SU-DHL-6 (cell line): ENCODE data around the gene MARCHF10.

Experiments used
- H2AFZ ChIP-seq: fragments of 200-600 bp; sonication (generic); 2 replicates; pipeline ENCODE4 v1.6.1; 2014; ENCODE audit warnings: low read depth, mild to moderate bottlenecking, moderate library complexity, mixed read lengths, antibody characterized with exemption, low read length; ENCODE audit not compliant: severe bottlenecking
- H3F3A ChIP-seq: fragments of 200-600 bp; shearing (Covaris generic); 2 replicates; pipeline ENCODE4 v1.6.0; 2016; ENCODE audit warnings: antibody characterized with exemption, mild to moderate bottlenecking; ENCODE audit not compliant: insufficient read depth
- H3K27ac ChIP-seq: fragments of 200-600 bp; sonication (generic); 2 replicates; pipeline ENCODE4 v1.5.1; 2016; ENCODE audit warnings: low read depth, mild to moderate bottlenecking, low read length, moderate library complexity, mixed read lengths
- H3K27me3 ChIP-seq: fragments of 200-600 bp; sonication (generic), shearing (Covaris generic); 2 replicates; pipeline ENCODE4 v1.6.0; 2014; ENCODE audit warnings: mild to moderate bottlenecking, low read length
- H3K36me3 ChIP-seq: fragments of 200-600 bp; sonication (generic); 2 replicates; pipeline ENCODE4 v1.6.1; 2014; ENCODE audit warnings: mild to moderate bottlenecking, low read length, mixed read lengths
- H3K4me2 ChIP-seq: fragments of 300-600, 200-600 bp; shearing (Covaris generic), sonication (generic); 2 replicates; pipeline ENCODE4 v1.6.0; 2014; ENCODE audit warnings: low read length, low read depth, mild to moderate bottlenecking; ENCODE audit not compliant: poor library complexity, severe bottlenecking
- H3K4me3 ChIP-seq: fragments of 200-600 bp; sonication (generic); 2 replicates; pipeline ENCODE4 v1.5.1; 2014; ENCODE audit warnings: antibody characterized with exemption, low read length, mild to moderate bottlenecking, mixed read lengths; ENCODE audit not compliant: insufficient read depth, poor library complexity, severe bottlenecking
- H3K79me2 ChIP-seq: fragments of 200-600 bp; sonication (generic); 2 replicates; pipeline ENCODE4 v1.6.1; 2014; ENCODE audit warnings: mild to moderate bottlenecking, low read length, moderate library complexity; ENCODE audit not compliant: insufficient read depth
- H3K9ac ChIP-seq: fragments of 200-600 bp; sonication (generic); 2 replicates; pipeline ENCODE4 v1.7.0; 2014; ENCODE audit warnings: mild to moderate bottlenecking, low read length
- H3K9me2 ChIP-seq: fragments of 200-600 bp; sonication (generic); replicated peaks from 2 replicates; pipeline ENCODE4 v1.6.1; 2014; ENCODE audit warnings: low read length; ENCODE audit not compliant: insufficient read depth
- H3K9me3 ChIP-seq: fragments of 200-600 bp; sonication (generic); 2 replicates; pipeline ENCODE4 v1.6.1; 2014; ENCODE audit warnings: low read length, mixed read lengths; ENCODE audit not compliant: insufficient read depth
- H4K20me1 ChIP-seq: fragments of 200-600 bp; sonication (generic); 2 replicates; pipeline ENCODE4 v1.6.1; 2014; ENCODE audit warnings: low read depth, mild to moderate bottlenecking, antibody characterized with exemption, low read length, moderate library complexity, mixed read lengths
- EZH2phosphoT487 ChIP-seq: fragments of 200-600 bp; sonication (generic), shearing (Covaris generic); conservative IDR thresholded peaks from 2 replicates; pipeline ENCODE4 v1.6.1; 2018; ENCODE audit warnings: mild to moderate bottlenecking, antibody characterized with exemption, low read length, moderate library complexity, mixed read lengths
- TF ChIP-seq, protein P1 (sequence below): fragments of 200-600 bp; sonication (generic); IDR thresholded peaks from one replicate; pipeline ENCODE4 v1.5.1; 2017; ENCODE audit warnings: antibody characterized with exemption, mild to moderate bottlenecking, low read length, moderate library complexity; ENCODE audit not compliant: insufficient read depth, poor library complexity, severe bottlenecking

The MARCHF10 gene

DNA sequence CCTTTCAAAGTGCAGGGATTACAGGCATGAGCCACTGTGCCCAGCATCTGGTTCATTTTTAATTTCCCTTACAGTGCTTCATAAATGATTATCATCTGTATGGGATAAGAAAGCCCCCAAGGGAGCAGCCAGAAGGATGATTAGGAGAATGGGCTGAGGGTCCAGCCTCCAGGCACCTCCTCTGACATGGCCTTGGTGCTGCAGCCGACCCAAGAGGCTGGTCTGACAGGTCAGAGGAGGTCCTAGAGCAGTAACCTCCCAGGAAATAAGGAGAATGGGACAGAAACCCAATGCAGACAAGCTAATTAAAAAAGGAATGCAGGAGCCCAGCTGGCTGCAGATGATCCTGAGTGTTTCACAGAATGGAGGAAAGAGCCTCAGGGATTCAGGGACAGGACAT, 151.7 kb downstream of the MARCHF10 start:
- Histone ChIP-seq H3K27me3 (no peaks in the 10 kb centered on the region), H3K36me3 (no peaks in the 10 kb centered on the region), H3K9me2 (no peaks in the 10 kb centered on the region), H4K20me1 (no peaks in the 10 kb centered on the region), H3K4me2 (no peak overlapping the region), H3F3A (no peaks in the 10 kb centered on the region), H3K9me3 (no peaks in the 10 kb centered on the region), H3K79me2 (no peaks in the 10 kb centered on the region), H2AFZ (no peak overlapping the region), H3K9ac (no peak overlapping the region), H3K27ac (no peak overlapping the region), H3K4me3 (no peak overlapping the region)
- TF ChIP-seq, protein P1, sequence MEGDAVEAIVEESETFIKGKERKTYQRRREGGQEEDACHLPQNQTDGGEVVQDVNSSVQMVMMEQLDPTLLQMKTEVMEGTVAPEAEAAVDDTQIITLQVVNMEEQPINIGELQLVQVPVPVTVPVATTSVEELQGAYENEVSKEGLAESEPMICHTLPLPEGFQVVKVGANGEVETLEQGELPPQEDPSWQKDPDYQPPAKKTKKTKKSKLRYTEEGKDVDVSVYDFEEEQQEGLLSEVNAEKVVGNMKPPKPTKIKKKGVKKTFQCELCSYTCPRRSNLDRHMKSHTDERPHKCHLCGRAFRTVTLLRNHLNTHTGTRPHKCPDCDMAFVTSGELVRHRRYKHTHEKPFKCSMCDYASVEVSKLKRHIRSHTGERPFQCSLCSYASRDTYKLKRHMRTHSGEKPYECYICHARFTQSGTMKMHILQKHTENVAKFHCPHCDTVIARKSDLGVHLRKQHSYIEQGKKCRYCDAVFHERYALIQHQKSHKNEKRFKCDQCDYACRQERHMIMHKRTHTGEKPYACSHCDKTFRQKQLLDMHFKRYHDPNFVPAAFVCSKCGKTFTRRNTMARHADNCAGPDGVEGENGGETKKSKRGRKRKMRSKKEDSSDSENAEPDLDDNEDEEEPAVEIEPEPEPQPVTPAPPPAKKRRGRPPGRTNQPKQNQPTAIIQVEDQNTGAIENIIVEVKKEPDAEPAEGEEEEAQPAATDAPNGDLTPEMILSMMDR, result no peak
- no peak for TF ChIP-seq EZH2phosphoT487

DNA sequence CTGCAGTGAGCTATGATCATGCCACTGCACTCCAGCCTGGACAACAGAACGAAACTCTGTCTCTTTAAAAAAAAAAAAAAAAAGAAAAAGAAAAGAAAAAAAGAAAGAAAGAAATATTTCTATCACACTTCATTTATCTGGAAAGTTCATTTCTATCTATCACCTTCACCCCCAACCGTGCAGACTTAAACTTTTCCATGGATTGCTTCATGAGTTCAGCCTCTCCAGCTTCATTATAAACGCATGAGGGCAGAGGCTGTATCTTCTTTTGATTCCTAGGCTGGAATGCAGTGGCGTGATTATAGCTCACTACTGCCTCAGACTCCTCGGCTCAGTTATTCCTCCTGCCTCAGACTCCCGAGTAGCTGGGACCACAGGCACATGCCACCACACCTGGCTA, 152.5 kb downstream of the MARCHF10 start:
- Histone ChIP-seq H3K9ac (no peak overlapping the region), H3F3A (no peaks in the 10 kb centered on the region), H3K9me2 (no peaks in the 10 kb centered on the region), H4K20me1 (no peaks in the 10 kb centered on the region), H3K79me2 (no peaks in the 10 kb centered on the region), H2AFZ (no peak overlapping the region), H3K4me3 (no peak overlapping the region), H3K27me3 (no peaks in the 10 kb centered on the region), H3K9me3 (no peaks in the 10 kb centered on the region), H3K27ac (no peak overlapping the region), H3K36me3 (no peaks in the 10 kb centered on the region), H3K4me2 (no peak overlapping the region)
- TF ChIP-seq, protein P1, result no peak
- no peak for TF ChIP-seq EZH2phosphoT487

DNA sequence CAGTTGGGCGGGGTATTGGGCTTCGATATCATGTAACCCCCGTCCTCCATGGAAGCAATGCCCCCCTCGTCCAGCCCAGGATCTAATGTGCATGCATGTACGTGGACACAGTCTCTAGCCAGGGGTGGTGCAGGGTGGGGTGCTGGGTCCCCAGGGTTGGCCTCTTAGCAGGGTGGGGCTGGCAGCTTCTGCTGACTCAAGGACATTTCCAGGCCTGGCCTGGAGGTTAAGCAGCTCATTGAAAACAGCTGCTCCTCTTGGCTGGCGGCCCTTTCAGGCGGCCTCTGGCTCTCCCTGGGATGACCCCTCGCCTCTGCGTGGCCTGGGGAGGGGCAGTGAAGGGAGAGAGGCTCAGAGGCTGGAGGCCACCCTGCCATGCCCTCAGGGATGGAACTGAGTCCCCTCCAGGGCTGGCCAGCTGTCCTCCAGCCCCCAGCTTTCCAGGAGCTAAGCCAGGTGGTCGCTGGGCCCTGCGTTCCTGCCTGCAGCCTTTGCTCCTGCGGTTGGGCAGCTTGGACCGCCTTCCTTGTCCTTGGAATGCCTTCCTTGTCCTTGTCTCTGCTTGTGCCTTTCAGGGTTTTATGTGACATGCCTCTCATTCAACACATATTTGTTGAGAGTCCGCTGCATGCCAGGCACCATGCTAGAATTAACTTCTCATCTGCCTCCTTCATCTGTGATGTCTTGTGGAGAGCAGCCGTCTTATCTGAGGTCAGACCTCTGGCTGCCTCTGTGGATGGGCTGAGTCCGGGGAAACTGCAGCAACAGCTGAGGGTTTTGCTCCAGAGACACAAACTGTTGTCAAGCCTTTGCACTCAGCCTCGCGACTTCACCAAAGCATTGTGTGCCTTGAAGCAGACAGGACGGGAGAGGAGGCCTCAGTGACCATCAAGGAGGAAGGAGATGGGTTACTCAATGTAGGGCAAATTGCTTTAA, 154.0 kb downstream of the MARCHF10 start:
- TF ChIP-seq, protein P1, result no peak
- TF ChIP-seq EZH2phosphoT487, result no peak
- Histone ChIP-seq H3K27me3 (no peaks in the 10 kb centered on the region), H3K4me3 (no peak overlapping the region), H3F3A (no peaks in the 10 kb centered on the region), H3K79me2 (no peaks in the 10 kb centered on the region), H4K20me1 (no peaks in the 10 kb centered on the region), H3K36me3 (no peaks in the 10 kb centered on the region), H3K9ac (no peak overlapping the region), H3K27ac (no peak overlapping the region), H3K4me2 (no peak overlapping the region), H3K9me3 (no peaks in the 10 kb centered on the region), H2AFZ (no peak overlapping the region), H3K9me2 (no peaks in the 10 kb centered on the region)
